ENCODE measurements around the gene PIM2.

PIM2 gene

DNA sequence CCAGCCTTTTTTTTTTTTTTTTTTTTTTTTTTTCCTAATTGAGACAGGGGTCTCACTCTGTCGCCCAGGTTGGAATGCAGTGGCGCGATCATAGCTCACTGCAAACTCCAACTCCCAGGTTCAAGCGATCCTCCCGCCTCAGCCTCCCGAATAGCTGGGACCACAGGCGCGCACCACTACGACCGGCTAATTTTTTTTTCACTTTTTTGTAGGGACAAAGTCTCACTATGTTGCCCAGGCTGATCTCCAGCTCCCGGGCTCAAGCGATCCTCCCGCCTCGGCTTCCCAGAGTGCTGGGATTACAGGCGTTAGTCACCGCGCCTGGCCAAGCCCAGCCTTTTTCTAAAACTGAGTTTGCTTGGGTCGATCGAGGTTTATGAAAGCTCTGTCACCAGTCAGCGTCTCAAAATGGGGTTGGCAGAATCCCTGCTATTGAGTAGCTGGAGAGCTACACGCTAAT is 39.8 kb upstream of the PIM2 start:
- peak overlapping the region; percentile 45 for H3K4me3 ChIP-seq (ENCODE audit: low read depth, low read length)
- TF ChIP-seq, protein P1, sequence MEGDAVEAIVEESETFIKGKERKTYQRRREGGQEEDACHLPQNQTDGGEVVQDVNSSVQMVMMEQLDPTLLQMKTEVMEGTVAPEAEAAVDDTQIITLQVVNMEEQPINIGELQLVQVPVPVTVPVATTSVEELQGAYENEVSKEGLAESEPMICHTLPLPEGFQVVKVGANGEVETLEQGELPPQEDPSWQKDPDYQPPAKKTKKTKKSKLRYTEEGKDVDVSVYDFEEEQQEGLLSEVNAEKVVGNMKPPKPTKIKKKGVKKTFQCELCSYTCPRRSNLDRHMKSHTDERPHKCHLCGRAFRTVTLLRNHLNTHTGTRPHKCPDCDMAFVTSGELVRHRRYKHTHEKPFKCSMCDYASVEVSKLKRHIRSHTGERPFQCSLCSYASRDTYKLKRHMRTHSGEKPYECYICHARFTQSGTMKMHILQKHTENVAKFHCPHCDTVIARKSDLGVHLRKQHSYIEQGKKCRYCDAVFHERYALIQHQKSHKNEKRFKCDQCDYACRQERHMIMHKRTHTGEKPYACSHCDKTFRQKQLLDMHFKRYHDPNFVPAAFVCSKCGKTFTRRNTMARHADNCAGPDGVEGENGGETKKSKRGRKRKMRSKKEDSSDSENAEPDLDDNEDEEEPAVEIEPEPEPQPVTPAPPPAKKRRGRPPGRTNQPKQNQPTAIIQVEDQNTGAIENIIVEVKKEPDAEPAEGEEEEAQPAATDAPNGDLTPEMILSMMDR (IDR thresholded peaks at IDR 0.05; ENCODE audit: low read depth, low read length, missing control alignments) = no peak
- in situ Hi-C loops (cut with HindIII; ENCODE audit: low sequenced_read_pairs) = no loop called here
- no peak for DNase-seq (ENCODE audit: low read depth)

DNA sequence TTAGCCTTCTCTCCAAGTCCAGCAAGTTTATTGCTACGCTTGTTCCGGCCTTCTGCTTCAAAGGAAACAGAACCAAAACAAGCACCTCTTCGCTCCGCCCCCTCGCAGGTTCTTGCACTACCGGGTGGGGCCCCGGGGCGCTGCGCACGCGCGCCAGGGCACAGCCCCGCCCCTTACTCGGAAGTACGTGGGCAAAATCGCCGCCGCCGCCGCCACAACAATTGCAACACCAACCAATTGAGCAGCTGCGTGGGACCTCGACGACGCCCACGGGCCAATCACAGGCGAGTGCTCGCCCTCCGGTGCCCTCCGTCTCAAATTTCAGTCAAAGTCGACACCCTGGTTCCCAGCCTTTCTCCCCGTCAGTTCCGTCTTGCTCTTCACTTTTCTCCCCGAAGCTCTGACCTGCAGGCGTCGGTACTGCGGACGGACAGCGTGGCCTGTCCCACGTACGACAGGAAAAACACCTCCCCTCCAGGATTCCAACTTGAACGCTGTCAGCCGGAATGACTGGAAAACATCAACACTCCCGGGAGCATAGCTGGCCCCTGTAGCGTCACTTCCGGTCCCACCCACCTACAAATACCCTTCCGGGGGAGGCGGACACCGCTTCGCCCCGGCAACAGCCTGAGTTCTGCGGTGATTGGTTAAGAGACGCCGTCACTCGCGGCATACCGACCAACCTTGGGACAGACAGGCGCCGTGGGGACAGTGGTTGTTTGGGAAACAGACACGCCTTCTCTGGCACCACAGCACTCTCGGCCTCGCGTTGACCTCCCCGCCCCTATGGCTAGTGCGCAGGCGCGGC is 39.2 kb upstream of the PIM2 start:
- peak overlapping the region; percentile 64 for H3K4me3 ChIP-seq (ENCODE audit: low read depth, low read length)

DNA sequence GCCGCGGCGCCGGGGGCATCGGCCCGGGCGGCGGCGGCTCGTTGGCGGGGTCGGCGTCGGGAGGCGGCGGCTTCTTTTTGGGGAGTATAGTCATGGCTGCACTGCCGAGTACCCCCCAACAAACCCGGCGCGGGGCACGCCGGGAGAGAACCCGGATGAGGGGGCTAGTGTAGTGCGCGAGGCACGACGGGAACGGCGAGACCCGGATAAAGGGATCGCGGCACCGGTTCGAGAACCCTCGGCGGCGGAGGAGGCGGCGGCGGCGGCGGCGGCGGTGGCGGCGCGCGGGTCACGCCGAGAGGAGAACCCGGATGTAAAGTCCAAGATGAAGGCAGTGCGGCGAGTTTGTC is 38.6 kb upstream of the PIM2 start, which contains the start of gene OTUD5:
OTUD5 (minus strand) TSS at position 131 of the 350 bp plus-strand sequence; CDS start at position 94, 37 bp downstream.
- in situ Hi-C loops (cut with HindIII; ENCODE audit: low sequenced_read_pairs) = no loop called here
- peak within 1 kb of the TSS; percentile 64 for H3K4me3 ChIP-seq (ENCODE audit: low read depth, low read length)
- no peak for DNase-seq (ENCODE audit: low read depth)
- TF ChIP-seq, protein P1 (IDR thresholded peaks at IDR 0.05; ENCODE audit: low read depth, low read length, missing control alignments) = no peak

More for the DNA sequence above, 39.2 kb upstream of the PIM2 start:
- peak; percentile 96 for DNase-seq (ENCODE audit: low read depth)
- in situ Hi-C loops (cut with HindIII; ENCODE audit: low sequenced_read_pairs) = no loop called here
- TF ChIP-seq, protein P1 (IDR thresholded peaks at IDR 0.05; ENCODE audit: low read depth, low read length, missing control alignments) = no peak

DNA sequence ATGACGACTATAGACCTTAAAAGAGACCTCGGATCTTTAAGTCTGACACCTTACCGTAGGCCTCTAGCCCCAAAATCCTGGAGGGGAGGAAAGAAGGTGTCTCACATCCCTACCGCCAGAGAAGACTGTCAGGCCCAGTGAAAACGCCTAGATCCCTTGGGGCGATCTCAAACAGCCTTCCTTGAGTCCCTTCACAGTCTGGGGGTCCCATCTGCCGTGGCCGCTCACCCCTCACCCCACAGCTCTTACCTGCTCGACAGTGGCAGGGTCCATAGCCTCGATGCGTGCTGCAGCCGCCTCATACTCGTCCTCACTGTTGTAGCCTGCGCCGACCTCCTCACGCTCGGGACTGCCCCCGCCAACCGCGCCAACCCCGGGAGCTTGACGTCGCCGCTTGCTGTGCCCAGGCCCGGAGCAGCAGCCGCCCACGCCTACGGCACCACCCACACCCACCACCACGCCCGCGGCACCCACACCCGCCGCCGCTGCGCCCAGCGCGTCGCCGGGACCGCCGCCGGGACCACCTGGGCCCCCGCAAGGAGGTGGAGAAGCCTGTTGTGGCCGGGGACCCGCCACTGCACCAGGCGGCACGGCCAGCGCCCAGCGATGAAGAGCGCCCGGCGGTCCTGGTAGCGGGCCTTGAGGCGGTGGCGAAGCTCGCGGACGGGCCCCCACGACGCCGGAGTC is 38.0 kb upstream of the PIM2 start:
- in situ Hi-C loops (cut with HindIII; ENCODE audit: low sequenced_read_pairs) = no loop called here
- H3K4me3 ChIP-seq (ENCODE audit: low read depth, low read length) = peak overlapping the region; percentile 64
- no peak for DNase-seq (ENCODE audit: low read depth)
- TF ChIP-seq, protein P1 (IDR thresholded peaks at IDR 0.05; ENCODE audit: low read depth, low read length, missing control alignments) = no peak

DNA sequence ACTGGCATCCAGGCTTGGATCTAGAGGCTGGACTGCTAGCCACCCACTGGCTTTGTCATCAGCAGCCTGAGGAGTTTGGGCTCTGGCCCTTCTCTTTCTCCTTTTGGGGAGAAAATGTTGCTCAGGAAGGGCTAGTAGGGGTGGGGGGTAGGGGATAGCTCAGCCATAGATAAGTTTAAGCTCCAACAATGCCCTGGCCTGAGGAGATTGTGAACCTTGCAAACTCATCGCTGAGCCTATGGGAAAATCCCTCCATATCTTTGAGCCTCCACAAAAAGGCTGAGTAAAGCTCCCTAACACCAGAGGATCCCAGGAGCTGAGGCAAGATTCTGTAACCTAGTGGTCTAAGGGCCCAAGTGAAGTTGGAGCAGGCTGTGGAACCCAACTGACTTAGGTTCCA is 29.8 kb upstream of the PIM2 start:
- in situ Hi-C loops (cut with HindIII; ENCODE audit: low sequenced_read_pairs) = no loop called here
- H3K4me3 ChIP-seq (ENCODE audit: low read depth, low read length) = no peak overlapping the region
- DNase-seq (ENCODE audit: low read depth) = no peak
- TF ChIP-seq, protein P1 (IDR thresholded peaks at IDR 0.05; ENCODE audit: low read depth, low read length, missing control alignments) = no peak

DNA sequence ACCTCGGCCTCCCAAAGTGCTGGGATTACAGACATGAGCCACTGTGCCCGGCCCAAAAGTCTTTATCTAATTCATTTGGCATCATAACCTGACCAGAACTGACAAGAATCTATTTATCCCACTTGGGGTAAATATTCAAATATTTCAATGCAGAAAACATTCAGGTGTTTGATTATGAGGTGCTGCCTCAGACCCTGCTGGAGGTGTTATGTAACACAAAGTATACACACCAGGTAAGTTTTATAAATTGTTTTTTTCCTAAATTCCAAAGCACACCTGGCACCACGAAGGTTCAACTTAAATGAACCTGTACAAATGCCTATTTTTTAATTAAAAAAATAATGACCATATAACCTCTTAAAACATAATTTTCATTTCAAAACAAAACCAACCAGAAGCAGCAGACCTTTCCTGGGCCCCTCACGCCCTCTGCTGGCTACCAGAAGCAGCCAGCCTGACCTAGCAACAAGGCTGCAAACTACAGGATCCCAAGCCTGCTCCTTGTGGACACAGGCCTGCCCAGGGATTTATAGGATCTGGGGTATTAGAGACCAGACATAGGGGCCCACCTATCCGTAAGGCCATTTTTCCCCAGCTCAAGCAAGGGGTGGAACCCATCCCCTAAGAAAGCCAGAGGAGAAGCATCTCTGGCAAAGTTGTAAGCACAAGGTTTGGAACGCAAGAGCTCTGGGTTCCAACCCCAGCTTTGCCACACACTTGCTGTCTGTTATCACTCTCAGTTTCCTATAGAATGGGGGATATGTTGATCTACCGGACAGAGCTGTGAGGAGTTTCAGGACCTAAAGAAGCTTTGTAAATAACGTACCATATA is 26.9 kb upstream of the PIM2 start:
- DNase-seq (ENCODE audit: low read depth) = no peak
- in situ Hi-C loops (cut with HindIII; ENCODE audit: low sequenced_read_pairs) = no loop called here
- H3K4me3 ChIP-seq (ENCODE audit: low read depth, low read length) = no peak overlapping the region
- TF ChIP-seq, protein P1 (IDR thresholded peaks at IDR 0.05; ENCODE audit: low read depth, low read length, missing control alignments) = peak; percentile 84
